Nephron progenitor cell (in vitro differentiated cells): ENCODE data around the gene ARMC7.

Experiments used
- DNase-seq: peaks from one replicate; pipeline ENCODE4 v3.0.0; 2021
- H3K27ac Mint-ChIP-seq: 2 replicates; pipeline ENCODE4 v1.8.0; 2021; ENCODE audit warnings: mild to moderate bottlenecking, moderate library complexity, mixed read lengths
- H3K27me3 Mint-ChIP-seq: 2 replicates; pipeline ENCODE4 v1.8.0; 2021; ENCODE audit warnings: mild to moderate bottlenecking, low read depth, mixed read lengths; ENCODE audit not compliant: poor library complexity
- H3K36me3 Mint-ChIP-seq: 2 replicates; pipeline ENCODE4 v1.8.0; 2021; ENCODE audit warnings: low read depth, mixed read lengths
- H3K4me1 Mint-ChIP-seq: 2 replicates; pipeline ENCODE4 v1.8.0; 2021; ENCODE audit warnings: mixed read lengths
- H3K4me3 Mint-ChIP-seq: 2 replicates; pipeline ENCODE4 v1.8.0; 2021; ENCODE audit warnings: mild to moderate bottlenecking, moderate library complexity, mixed read lengths
- H3K9me3 Mint-ChIP-seq: 2 replicates; pipeline ENCODE4 v1.8.0; 2021; ENCODE audit warnings: mild to moderate bottlenecking, moderate library complexity, mixed read lengths
- TF ChIP-seq, protein P1 (sequence below): fragments of 200-600 bp; sonication (generic); IDR thresholded peaks from 2 replicates; pipeline ENCODE4 v1.5.0; 2021; ENCODE audit warnings: antibody characterized with exemption

Gene ARMC7

GRCh38 chr17:75174996-75175395, 65.2 kb downstream of the ARMC7 start:
- Mint-ChIP-seq H3K27ac (no peak overlapping the region), H3K9me3 (no peaks in the 10 kb centered on the region), H3K4me3 (no peak overlapping the region), H3K4me1 (peaks cover 4% of the 10 kb centered on the region), H3K27me3 (no peaks in the 10 kb centered on the region), H3K36me3 (peaks cover 64% of the 10 kb centered on the region)
- TF ChIP-seq, protein P1, sequence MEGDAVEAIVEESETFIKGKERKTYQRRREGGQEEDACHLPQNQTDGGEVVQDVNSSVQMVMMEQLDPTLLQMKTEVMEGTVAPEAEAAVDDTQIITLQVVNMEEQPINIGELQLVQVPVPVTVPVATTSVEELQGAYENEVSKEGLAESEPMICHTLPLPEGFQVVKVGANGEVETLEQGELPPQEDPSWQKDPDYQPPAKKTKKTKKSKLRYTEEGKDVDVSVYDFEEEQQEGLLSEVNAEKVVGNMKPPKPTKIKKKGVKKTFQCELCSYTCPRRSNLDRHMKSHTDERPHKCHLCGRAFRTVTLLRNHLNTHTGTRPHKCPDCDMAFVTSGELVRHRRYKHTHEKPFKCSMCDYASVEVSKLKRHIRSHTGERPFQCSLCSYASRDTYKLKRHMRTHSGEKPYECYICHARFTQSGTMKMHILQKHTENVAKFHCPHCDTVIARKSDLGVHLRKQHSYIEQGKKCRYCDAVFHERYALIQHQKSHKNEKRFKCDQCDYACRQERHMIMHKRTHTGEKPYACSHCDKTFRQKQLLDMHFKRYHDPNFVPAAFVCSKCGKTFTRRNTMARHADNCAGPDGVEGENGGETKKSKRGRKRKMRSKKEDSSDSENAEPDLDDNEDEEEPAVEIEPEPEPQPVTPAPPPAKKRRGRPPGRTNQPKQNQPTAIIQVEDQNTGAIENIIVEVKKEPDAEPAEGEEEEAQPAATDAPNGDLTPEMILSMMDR, result no peak
- no peak for DNase-seq

- H3K4me1 Mint-ChIP-seq, result peaks cover 19% of the 10 kb centered on the region
- no peaks in the 10 kb centered on the region for H3K9me3 Mint-ChIP-seq
- peaks cover 73% of the 10 kb centered on the region for H3K36me3 Mint-ChIP-seq
- no peak overlapping the region for H3K4me3 Mint-ChIP-seq
- peaks cover 2% of the 10 kb centered on the region for H3K27me3 Mint-ChIP-seq
- peak overlapping the region; percentile 72 for H3K27ac Mint-ChIP-seq
- TF ChIP-seq, protein P1, result no peak
- no peak for DNase-seq
Measured at GRCh38 chr17:75176625-75177024, 66.9 kb downstream of the ARMC7 start.

DNA sequence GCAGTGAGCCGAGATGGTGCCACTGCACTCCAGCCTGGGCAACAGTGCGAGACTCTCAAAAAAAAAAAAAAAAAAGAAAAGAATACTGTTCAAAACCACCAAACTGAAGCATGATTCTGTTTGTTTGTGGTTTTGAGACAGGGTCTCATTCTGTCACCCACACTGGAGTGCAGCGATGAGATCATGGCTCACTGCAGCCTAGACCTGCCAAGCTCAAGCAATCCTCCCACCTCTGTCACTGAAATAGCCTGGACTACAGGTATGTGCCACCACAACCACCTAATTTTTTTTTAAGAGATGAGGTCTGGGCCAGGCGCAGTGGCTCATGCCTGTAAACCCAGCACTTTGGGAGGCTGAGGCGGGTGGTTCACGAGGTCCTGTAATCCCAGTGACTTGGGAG, 68.7 kb downstream of the ARMC7 start:
- Mint-ChIP-seq H3K27ac (no peak overlapping the region), H3K9me3 (peaks cover 3% of the 10 kb centered on the region), H3K36me3 (peaks cover 61% of the 10 kb centered on the region), H3K4me3 (no peak overlapping the region), H3K4me1 (peaks cover 26% of the 10 kb centered on the region), H3K27me3 (peaks cover 2% of the 10 kb centered on the region)
- TF ChIP-seq, protein P1, result no peak
- no peak for DNase-seq
